Activated CD4-positive, alpha-beta T cell treated with anti-CD3 and anti-CD28 coated beads, Interleukin-2, amount 10 ng/mL, durations not matched to agents 24 days and 14 days (primary cell): ENCODE results near the gene CFAP410. TPM values are rescaled to one million over a fixed set of nuclear protein-coding genes. Genes with fewer than 3 reads are reported as not detected.

Source experiments
- DNase-seq: peaks from one replicate; pipeline ENCODE4 v3.0.0; 2022
- H3K27ac Mint-ChIP-seq: one replicate; pipeline ENCODE4 v1.8.0; 2022; ENCODE audit warnings: mild to moderate bottlenecking, mixed read lengths
- H3K27me3 Mint-ChIP-seq: one replicate; pipeline ENCODE4 v1.8.0; 2022; ENCODE audit warnings: mixed read lengths
- H3K36me3 Mint-ChIP-seq: one replicate; pipeline ENCODE4 v1.8.0; 2022; ENCODE audit warnings: low read depth, mild to moderate bottlenecking, mixed read lengths
- H3K4me1 Mint-ChIP-seq: one replicate; pipeline ENCODE4 v1.8.0; 2021; ENCODE audit warnings: mixed read lengths
- H3K4me3 Mint-ChIP-seq: one replicate; pipeline ENCODE4 v1.8.0; 2022; ENCODE audit warnings: mild to moderate bottlenecking, moderate library complexity, mixed read lengths
- H3K9me3 Mint-ChIP-seq: one replicate; pipeline ENCODE4 v1.8.0; 2021; ENCODE audit warnings: mixed read lengths
- intact Hi-C: fragments of 100-400 bp; cut with micrococcal nuclease; formaldehyde crosslinking; loops from one replicate; pipeline ENCODE4 v1.15.1; 2023
- total RNA-seq: library from RNA; stranded (reverse); gene quantifications from 2 replicates; pipeline ENCODE4 v1.2.3, GENCODE V29; 2022

Gene CFAP410
- total RNA-seq, 1 donor from 2014 or later, result 18.5 TPM

DNA sequence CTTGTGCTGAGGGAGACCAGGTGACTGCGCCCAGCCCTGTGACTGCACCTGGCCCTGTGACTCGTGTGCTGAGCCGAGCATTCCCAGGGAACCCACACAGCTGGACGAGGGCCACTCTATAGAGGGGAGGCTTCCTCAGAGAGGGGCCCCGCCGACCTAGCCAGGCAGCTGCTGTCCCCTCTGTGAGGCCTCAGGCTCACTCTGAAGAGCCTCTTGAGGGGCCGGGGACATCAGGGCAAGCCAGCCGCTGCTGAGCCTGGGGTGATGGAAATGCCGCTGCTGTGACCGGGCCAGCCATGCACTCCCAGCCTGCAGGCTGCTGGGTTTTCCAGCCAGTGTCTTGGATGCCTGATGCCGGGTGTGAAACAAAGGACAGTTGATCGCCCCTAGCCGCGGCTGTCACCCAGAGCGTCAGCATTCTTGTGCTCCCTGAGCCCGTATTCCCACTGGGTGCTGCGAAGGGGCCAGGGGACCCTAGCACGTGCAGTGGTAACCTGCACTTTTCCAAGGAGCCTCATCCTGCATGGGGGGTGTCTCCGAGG lies 21.9 kb downstream of the CFAP410 start:
- H3K27ac Mint-ChIP-seq, result no peak overlapping the region
- DNase-seq, result no peak
- H3K4me1 Mint-ChIP-seq, result peaks cover 3% of the 10 kb centered on the region
- intact Hi-C loops, result no loop called here
- H3K36me3 Mint-ChIP-seq, result peaks cover 18% of the 10 kb centered on the region
- H3K27me3 Mint-ChIP-seq, result no peaks in the 10 kb centered on the region
- no peak overlapping the region for H3K4me3 Mint-ChIP-seq
- H3K9me3 Mint-ChIP-seq, result no peaks in the 10 kb centered on the region

DNA sequence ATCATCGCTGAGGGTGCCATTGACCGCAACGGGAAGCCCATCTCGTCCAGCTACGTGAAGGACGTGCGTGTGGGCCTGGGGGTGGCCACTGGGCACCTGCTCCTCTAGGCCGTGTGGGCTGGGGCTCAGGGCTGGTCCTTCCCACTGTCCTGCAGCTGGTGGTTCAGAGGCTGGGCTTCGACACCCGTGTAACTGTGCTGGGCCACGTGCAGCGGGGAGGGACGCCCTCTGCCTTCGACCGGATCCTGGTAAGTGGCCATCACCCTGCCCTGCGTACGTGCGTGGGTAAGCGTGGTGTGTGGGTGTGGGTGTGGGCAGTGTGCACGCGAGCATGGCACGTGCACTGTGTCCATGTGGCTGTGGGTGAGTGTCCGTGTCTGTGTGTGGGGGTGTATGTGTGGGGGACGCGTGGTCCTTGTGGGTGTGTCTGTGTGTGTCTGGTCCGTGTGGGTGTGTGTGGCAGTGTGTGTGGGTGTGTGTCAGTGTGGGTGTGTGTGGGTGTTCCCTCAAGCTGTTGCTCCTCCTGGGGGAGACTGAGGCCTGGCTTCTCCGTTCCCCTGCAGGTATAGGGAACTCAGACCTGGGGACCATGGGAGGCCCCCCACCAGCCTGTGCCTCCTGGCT lies 22.8 kb downstream of the CFAP410 start:
- Mint-ChIP-seq H3K27me3 (no peaks in the 10 kb centered on the region), H3K36me3 (peaks cover 20% of the 10 kb centered on the region), H3K4me3 (no peak overlapping the region), H3K9me3 (no peaks in the 10 kb centered on the region), H3K27ac (no peak overlapping the region), H3K4me1 (peaks cover 3% of the 10 kb centered on the region)
- intact Hi-C loops, result no loop called here
- no peak for DNase-seq

DNA sequence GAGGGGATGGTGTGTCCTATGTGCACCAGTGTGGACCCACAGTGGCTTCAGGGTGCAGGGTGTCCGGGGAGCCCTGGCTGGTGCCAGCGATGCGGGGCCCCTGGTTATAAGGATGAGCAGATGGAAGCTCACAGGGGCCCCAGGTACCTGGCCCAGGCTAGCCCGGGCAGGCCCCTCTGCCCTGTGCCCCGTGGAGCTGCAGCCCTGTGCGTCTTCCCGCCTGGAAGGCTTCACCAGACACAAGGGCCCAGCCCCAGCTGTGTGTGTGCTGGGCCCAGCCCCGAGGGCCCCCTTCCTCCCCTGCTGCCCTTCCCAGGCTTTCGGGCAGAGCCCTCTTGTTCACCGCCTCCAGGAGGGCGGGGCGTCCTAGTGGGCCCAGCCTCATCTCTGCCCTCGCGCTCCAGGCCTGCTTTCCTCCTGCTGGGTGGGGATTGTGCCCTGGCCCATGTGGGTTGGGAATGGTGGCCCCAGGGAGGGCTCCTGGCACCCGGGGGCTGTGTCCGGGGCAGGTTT lies 23.4 kb downstream of the CFAP410 start:
- Mint-ChIP-seq H3K36me3 (peaks cover 25% of the 10 kb centered on the region), H3K4me1 (peaks cover 3% of the 10 kb centered on the region), H3K4me3 (no peak overlapping the region), H3K27me3 (no peaks in the 10 kb centered on the region), H3K9me3 (no peaks in the 10 kb centered on the region), H3K27ac (no peak overlapping the region)
- DNase-seq, result no peak
- intact Hi-C loops, result no loop called here

DNA sequence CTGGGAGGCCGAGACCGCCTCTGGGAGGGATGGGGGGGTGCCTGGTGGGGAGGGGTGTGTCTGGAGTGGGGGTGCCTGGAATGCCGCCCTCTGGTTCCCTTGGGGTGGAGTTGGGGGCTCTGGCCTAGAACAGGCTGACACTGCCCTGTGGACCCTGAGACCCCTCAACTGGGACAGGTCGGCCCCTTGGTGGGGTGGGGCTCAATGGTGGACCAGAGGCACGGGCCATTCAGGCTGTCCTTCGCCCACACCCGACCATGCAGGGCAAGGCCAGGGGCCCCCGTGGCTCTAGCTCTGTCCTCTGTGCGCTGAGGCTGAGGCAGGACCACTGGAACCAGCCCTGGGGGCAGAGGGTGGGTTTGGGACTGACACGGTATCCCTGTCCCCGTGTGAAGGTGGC lies 24.6 kb downstream of the CFAP410 start:
- Mint-ChIP-seq H3K27ac (no peak overlapping the region), H3K27me3 (no peaks in the 10 kb centered on the region), H3K9me3 (no peaks in the 10 kb centered on the region), H3K4me3 (no peak overlapping the region), H3K36me3 (peaks cover 25% of the 10 kb centered on the region), H3K4me1 (peaks cover 3% of the 10 kb centered on the region)
- intact Hi-C loops, result no loop called here
- DNase-seq, result no peak

DNA sequence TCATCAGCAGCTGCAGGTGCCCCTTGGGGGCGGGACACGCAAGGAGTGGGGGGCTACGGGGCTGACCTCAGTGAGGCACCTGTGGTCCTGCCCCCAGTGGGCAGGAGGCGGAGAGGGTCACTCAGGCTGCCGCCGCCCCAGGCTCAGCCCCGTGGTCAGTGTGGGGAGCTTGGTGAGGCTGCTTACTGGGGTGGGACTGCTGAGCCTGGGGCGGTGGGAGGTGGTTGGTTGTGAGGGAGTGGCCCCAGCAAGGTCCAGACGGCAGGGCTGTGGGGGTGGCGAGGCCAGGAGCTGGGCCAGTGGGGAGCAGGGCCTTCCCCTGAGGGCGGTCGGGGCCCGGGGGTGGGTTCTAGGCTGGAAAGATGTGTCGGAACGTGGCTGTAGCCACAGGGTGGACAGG lies 25.1 kb downstream of the CFAP410 start:
- intact Hi-C loops, result no loop called here
- no peak for DNase-seq
- H3K4me3 Mint-ChIP-seq, result no peak overlapping the region
- H3K27me3 Mint-ChIP-seq, result no peaks in the 10 kb centered on the region
- H3K36me3 Mint-ChIP-seq, result peaks cover 22% of the 10 kb centered on the region
- H3K9me3 Mint-ChIP-seq, result no peaks in the 10 kb centered on the region
- peaks cover 3% of the 10 kb centered on the region for H3K4me1 Mint-ChIP-seq
- H3K27ac Mint-ChIP-seq, result no peak overlapping the region

DNA sequence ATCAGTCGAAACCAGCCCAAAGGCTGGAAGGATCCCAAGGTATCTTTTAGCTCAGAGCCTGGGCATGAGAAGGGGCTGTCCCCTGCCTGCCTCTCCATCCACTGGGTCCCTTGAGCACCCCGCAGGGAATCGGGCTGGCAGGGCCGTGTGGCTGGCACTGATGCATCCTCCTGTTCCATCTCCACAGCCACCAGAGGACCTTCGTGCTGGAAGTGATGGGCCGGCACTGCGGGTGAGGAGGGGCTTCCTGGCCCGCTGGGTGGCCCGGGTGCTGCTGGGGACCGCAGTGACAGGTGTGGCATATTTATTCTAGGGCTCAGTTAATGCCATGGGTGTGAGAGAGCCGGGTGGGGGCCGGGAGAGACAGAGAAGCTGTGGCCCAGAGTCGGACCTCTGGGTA lies 25.7 kb downstream of the CFAP410 start:
- no peaks in the 10 kb centered on the region for H3K27me3 Mint-ChIP-seq
- no peak for DNase-seq
- H3K4me3 Mint-ChIP-seq, result no peak overlapping the region
- H3K4me1 Mint-ChIP-seq, result peaks cover 3% of the 10 kb centered on the region
- peaks cover 22% of the 10 kb centered on the region for H3K36me3 Mint-ChIP-seq
- H3K27ac Mint-ChIP-seq, result no peak overlapping the region
- intact Hi-C loops, result no loop called here
- H3K9me3 Mint-ChIP-seq, result no peaks in the 10 kb centered on the region

DNA sequence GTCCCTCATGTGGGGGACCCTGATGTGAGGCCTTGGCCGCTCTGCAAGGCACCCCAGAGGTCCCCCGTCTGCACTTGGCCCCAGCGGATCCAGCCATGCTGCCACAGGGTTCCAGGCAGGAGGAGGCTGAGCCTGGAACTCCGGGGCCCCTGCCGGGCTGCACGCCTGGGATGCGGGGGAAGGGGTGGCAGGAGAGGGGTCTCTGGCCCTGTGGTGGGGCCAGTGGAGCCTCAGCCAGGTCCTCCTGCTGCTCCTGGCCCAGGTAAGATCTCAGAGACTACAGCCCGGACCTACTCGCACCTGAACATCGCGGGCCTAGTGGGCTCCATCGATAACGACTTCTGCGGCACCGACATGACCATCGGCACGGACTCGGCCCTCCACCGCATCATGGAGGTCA lies 26.5 kb downstream of the CFAP410 start:
- Mint-ChIP-seq H3K4me3 (no peak overlapping the region), H3K27ac (no peak overlapping the region), H3K4me1 (peaks cover 6% of the 10 kb centered on the region), H3K27me3 (no peaks in the 10 kb centered on the region), H3K9me3 (no peaks in the 10 kb centered on the region), H3K36me3 (peaks cover 27% of the 10 kb centered on the region)
- no peak for DNase-seq
- intact Hi-C loops, result no loop called here

DNA sequence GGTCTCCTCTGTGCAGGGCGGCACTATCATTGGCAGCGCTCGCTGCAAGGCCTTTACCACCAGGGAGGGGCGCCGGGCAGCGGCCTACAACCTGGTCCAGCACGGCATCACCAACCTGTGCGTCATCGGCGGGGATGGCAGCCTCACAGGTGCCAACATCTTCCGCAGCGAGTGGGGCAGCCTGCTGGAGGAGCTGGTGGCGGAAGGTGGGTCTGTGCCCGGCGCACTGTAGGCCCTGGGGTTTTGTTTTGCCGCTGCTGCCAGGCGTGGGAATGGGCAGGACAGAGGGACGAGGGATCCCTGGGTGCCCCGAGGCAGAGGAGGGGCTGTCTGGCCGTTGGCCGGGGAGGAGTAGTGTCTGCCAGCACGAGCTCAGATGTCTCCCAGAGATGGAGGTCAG lies 27.1 kb downstream of the CFAP410 start:
- Mint-ChIP-seq H3K36me3 (peaks cover 32% of the 10 kb centered on the region), H3K9me3 (no peaks in the 10 kb centered on the region), H3K27ac (no peak overlapping the region), H3K4me3 (no peak overlapping the region), H3K27me3 (no peaks in the 10 kb centered on the region), H3K4me1 (peaks cover 6% of the 10 kb centered on the region)
- no peak for DNase-seq
- intact Hi-C loops, result no loop called here

DNA sequence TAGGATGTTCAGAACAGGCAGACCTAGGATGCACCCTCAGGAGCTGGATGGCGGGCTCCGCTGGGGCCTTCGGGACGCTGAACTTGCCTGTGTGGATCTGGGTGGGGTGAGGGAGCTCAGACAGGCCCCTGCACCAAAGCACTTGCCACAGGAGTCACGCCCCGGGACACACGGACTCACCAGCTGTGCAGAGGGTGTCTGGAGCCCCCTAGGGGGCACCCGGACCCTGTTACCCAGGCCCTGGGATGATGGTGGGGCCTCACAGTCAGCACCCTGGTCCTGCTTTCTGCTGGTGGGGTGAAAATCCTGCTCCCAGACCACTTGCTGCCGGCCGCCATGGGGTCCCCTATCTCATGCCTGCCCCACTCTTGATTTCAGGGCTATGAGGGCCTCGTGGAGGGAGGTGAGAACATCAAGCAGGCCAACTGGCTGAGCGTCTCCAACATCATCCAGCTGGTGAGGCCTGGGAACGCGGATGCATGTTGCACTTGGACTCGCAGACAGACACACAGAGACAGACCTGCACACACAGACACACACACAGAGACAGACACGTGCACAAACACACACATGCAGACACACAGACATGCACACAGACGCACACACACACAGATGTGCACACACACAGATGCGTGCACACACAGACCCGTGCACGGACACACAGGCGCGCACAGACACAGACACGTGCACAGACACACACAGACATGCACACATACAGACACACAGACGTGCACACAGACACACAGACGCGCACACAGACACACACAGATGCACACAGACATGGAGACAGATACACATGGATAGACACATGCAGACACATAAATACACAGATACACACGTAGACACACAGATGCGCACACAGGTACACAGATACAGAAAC lies 28.3 kb downstream of the CFAP410 start:
- H3K9me3 Mint-ChIP-seq, result no peaks in the 10 kb centered on the region
- no peak for DNase-seq
- H3K36me3 Mint-ChIP-seq, result peaks cover 32% of the 10 kb centered on the region
- H3K4me1 Mint-ChIP-seq, result peaks cover 3% of the 10 kb centered on the region
- H3K27me3 Mint-ChIP-seq, result no peaks in the 10 kb centered on the region
- no peak overlapping the region for H3K27ac Mint-ChIP-seq
- intact Hi-C loops, result no loop called here
- no peak overlapping the region for H3K4me3 Mint-ChIP-seq

DNA sequence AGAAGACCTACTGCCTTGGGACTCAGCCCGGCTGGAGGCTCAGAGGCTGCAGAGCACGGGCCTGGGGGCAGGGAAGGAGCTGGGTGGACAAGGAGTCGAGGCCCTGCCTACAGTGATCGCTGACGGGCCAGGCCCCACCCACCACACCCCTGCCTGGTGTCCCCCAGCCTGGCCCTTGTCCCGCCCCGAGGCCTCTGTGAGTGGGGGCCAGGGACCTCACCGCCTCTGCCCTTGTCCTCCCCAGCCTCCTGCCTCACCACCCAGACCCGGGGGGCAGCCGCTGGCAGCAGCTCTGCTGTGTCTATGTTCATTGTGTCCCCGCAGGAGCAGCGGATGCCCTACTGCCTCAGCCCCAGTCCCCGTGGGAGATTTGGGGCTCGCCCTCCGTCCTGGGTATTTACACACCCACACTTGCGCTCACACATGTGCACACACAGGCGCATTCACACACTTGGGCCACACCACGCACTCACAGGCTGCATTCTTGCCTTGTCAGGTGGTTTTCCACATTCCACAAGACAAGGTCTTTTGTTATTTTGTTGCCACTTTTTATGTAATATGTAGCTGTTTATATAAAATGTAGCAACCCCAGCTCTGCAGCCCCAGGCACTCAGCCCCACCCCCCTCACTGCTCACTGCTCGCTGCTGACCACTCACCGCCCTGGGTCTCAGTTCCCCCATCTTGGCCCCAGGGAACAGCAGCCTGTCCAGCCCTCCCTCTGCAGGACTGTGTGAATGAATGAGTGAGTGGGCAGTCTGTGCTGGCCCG lies 32.1 kb downstream of the CFAP410 start:
- H3K36me3 Mint-ChIP-seq, result peaks cover 30% of the 10 kb centered on the region
- intact Hi-C loops, result no loop called here
- H3K9me3 Mint-ChIP-seq, result no peaks in the 10 kb centered on the region
- no peak for DNase-seq
- H3K27ac Mint-ChIP-seq, result no peak overlapping the region
- H3K4me3 Mint-ChIP-seq, result no peak overlapping the region
- peaks cover 20% of the 10 kb centered on the region for H3K4me1 Mint-ChIP-seq
- H3K27me3 Mint-ChIP-seq, result no peaks in the 10 kb centered on the region

DNA sequence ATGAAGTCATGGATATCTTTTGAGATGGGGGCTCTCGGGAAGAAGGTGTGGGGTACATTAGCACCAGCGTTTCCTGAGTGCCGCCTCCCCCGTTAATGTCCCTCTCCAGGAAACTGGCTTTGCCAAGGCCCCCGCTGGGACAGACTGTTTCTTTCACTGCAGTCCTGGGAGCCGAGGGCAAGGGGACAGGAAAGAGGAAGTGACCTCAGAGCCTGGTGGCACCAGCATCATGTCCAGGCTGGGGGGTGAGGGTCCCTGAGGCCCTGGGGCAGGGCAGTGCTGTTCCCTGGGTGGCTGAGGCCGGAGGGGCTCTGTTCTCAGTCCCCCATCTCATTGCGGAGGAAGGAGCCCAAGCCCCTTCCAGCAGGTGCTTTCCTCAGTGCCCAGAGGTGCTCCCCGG lies 33.5 kb downstream of the CFAP410 start:
- intact Hi-C loops, result no loop called here
- Mint-ChIP-seq H3K36me3 (peaks cover 22% of the 10 kb centered on the region), H3K27ac (no peak overlapping the region), H3K27me3 (no peaks in the 10 kb centered on the region), H3K4me3 (no peak overlapping the region), H3K4me1 (peaks cover 27% of the 10 kb centered on the region), H3K9me3 (no peaks in the 10 kb centered on the region)
- no peak for DNase-seq

DNA sequence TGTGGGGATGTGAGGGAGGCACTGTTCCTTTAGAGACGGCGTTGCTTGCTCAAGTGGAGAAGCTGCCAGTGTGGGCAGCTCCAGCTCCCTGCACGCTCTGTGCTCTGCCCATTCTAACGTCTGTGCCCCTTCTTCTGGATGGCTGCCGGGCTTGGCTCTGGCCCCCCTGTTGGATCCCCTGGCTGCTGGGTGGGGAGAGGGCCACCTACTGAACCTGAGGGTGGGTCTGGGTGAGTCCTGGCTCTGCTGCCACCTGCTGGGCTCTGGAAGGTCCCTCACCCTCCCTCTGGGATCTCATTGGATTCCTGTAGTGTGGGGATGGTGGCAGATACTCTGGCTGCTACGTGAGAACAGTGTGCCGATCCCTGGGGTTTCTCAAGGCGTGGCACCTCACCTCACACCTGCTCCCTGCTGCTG lies 34.3 kb downstream of the CFAP410 start:
- no peaks in the 10 kb centered on the region for H3K27me3 Mint-ChIP-seq
- H3K27ac Mint-ChIP-seq, result peak overlapping the region; percentile 78
- DNase-seq, result peak; percentile 82
- intact Hi-C loops, result no loop called here
- H3K9me3 Mint-ChIP-seq, result no peaks in the 10 kb centered on the region
- peaks cover 22% of the 10 kb centered on the region for H3K36me3 Mint-ChIP-seq
- H3K4me3 Mint-ChIP-seq, result peak overlapping the region; percentile 26
- H3K4me1 Mint-ChIP-seq, result peaks cover 27% of the 10 kb centered on the region

DNA sequence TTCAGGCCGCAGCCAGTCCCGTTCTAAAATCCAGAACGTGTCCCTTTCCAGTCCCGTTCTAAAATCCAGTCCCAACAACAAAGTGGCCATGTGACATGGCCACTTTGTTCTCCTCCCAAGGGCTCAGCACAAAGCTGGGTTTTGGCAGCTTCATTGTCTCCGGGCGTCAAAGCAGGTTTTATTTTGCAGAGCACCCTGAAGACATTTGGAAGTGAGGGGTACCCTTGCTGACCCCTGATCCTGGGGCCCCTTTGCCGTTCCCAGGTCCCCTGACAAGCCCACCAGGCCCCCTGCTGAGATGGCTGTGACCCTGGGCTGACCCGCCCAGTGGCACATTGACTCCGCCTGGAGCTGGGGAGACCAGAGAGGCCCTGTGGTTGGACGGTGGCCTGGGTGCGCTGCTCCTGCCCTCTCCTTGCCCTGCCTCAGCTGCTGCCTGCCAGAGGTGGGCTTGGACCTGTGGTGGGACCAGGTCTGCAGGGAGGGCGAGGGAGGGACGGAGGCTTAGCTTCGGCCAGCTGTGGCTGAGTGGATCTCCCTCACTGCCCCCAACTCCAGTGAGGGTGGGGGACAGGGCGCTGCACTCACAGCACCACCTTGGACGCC lies 35.1 kb downstream of the CFAP410 start:
- no peak for DNase-seq
- Mint-ChIP-seq H3K4me3 (no peak overlapping the region), H3K4me1 (peaks cover 30% of the 10 kb centered on the region), H3K36me3 (peaks cover 22% of the 10 kb centered on the region), H3K27ac (no peak overlapping the region), H3K9me3 (no peaks in the 10 kb centered on the region), H3K27me3 (no peaks in the 10 kb centered on the region)
- intact Hi-C loops, result no loop called here
